C4-2B (cell line): ENCODE data around the gene PYROXD2.

ENCODE experiments used
- ZFX ChIP-seq: fragments of 450-650 bp; IDR thresholded peaks from 2 replicates; pipeline ENCODE4 v1.6.1; 2017
- TF ChIP-seq, protein P1 (sequence below): fragments of 450-650 bp; conservative IDR thresholded peaks from 2 replicates; pipeline ENCODE4 v1.5.1; 2017; ENCODE audit warnings: mild to moderate bottlenecking

DNA sequence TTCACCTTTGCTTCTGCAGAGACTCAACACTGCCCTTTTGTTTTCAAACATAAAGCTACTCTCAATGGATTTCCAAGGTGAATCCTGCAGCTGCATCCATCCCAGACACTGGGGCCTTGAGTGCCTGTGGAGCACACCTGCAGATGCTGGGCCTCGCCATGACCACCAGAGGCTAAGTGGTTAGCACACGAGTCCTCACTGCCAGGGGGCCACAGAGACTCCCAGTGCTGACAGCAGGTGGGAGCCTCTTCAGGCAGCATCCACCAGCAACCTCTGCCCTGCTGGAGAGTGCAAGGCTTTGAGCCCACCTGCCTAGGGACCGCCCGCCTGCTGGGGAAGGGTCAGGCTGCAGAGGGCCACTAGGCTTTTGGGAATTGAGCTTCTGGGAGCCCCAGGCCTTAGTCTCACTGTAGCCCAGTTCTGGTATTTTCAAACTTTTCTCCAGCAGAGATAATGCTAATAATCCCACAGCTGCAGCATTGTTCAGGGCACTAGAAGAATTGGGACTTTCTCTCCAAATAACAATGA lies 41.1 kb upstream of the PYROXD2 start:
- TF ChIP-seq, protein P1, sequence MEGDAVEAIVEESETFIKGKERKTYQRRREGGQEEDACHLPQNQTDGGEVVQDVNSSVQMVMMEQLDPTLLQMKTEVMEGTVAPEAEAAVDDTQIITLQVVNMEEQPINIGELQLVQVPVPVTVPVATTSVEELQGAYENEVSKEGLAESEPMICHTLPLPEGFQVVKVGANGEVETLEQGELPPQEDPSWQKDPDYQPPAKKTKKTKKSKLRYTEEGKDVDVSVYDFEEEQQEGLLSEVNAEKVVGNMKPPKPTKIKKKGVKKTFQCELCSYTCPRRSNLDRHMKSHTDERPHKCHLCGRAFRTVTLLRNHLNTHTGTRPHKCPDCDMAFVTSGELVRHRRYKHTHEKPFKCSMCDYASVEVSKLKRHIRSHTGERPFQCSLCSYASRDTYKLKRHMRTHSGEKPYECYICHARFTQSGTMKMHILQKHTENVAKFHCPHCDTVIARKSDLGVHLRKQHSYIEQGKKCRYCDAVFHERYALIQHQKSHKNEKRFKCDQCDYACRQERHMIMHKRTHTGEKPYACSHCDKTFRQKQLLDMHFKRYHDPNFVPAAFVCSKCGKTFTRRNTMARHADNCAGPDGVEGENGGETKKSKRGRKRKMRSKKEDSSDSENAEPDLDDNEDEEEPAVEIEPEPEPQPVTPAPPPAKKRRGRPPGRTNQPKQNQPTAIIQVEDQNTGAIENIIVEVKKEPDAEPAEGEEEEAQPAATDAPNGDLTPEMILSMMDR = no peak
- TF ChIP-seq ZFX = no peak
